ENCODE measurements around the gene PRKCE. TPM values are rescaled to one million over a fixed set of nuclear protein-coding genes. Genes with fewer than 3 reads are reported as not detected.

The PRKCE gene
- total RNA-seq, 2 donors from 2014 or later: 5.8 to 18.1 TPM

- no peak for ATAC-seq (ENCODE audit: insufficient number of reproducible peaks, low FRiP score, low read depth)
- DNase-seq (ENCODE audit: low spot score): no peak
- peak overlapping the region; percentile 28 to 30 for H3K27ac ChIP-seq
Observed at GRCh38 chr2:46171411-46171953, 520.0 kb downstream of the PRKCE start.

GRCh38 chr2:46171996-46172546 lies 520.6 kb downstream of the PRKCE start:
- no peaks in the 10 kb centered on the region for H3K9me3 ChIP-seq
- H3K36me3 ChIP-seq: no peaks in the 10 kb centered on the region
- peak overlapping the region in 1 of 2 donors; percentile 30 for H3K27ac ChIP-seq
- ATAC-seq (ENCODE audit: insufficient number of reproducible peaks, low FRiP score, low read depth): no peak
- no peak for DNase-seq (ENCODE audit: low spot score)
- peaks cover 11 to 36% of the 10 kb centered on the region in 2 donors for H3K4me1 ChIP-seq (ENCODE audit: control insufficient read depth in 1 of 2, low read depth in 2 of 2)
- TF ChIP-seq CTCF (IDR thresholded peaks at IDR 0.05): no peak
- H3K27me3 ChIP-seq (replicated peaks; ENCODE audit: insufficient read depth): no peaks in the 10 kb centered on the region
- H3K4me3 ChIP-seq: no peak overlapping the region

More at GRCh38 chr2:46171411-46171953, 520.0 kb downstream of the PRKCE start:
- Histone ChIP-seq H3K27me3 (replicated peaks; ENCODE audit: insufficient read depth) (no peaks in the 10 kb centered on the region), H3K9me3 (no peaks in the 10 kb centered on the region), H3K4me3 (no peak overlapping the region), H3K4me1 (ENCODE audit: control insufficient read depth in 1 of 2, low read depth in 2 of 2) (peaks cover 11 to 36% of the 10 kb centered on the region in 2 donors), H3K36me3 (no peaks in the 10 kb centered on the region)
- TF ChIP-seq CTCF (IDR thresholded peaks at IDR 0.05): no peak

GRCh38 chr2:46173030-46173429 lies 521.6 kb downstream of the PRKCE start:
- no peak overlapping the region for H3K27ac ChIP-seq
- H3K9me3 ChIP-seq: no peaks in the 10 kb centered on the region
- no peak for DNase-seq (ENCODE audit: low spot score)
- H3K27me3 ChIP-seq (replicated peaks; ENCODE audit: insufficient read depth): no peaks in the 10 kb centered on the region
- peaks cover 11 to 36% of the 10 kb centered on the region in 2 donors for H3K4me1 ChIP-seq (ENCODE audit: control insufficient read depth in 1 of 2, low read depth in 2 of 2)
- TF ChIP-seq CTCF (IDR thresholded peaks at IDR 0.05): no peak
- no peak for ATAC-seq (ENCODE audit: insufficient number of reproducible peaks, low FRiP score, low read depth)
- H3K4me3 ChIP-seq: no peak overlapping the region
- H3K36me3 ChIP-seq: no peaks in the 10 kb centered on the region

- ATAC-seq (ENCODE audit: insufficient number of reproducible peaks, low FRiP score, low read depth) (no peak), DNase-seq (ENCODE audit: low spot score) (no peak)
- no peaks in the 10 kb centered on the region for H3K9me3 ChIP-seq
- H3K27ac ChIP-seq: no peak overlapping the region
- no peak for TF ChIP-seq CTCF (IDR thresholded peaks at IDR 0.05)
- peaks cover 12 to 38% of the 10 kb centered on the region in 2 donors for H3K4me1 ChIP-seq (ENCODE audit: control insufficient read depth in 1 of 2, low read depth in 2 of 2)
- no peaks in the 10 kb centered on the region for H3K27me3 ChIP-seq (replicated peaks; ENCODE audit: insufficient read depth)
- H3K4me3 ChIP-seq: no peak overlapping the region
- H3K36me3 ChIP-seq: no peaks in the 10 kb centered on the region
Observed at GRCh38 chr2:46173636-46174250, 522.3 kb downstream of the PRKCE start.

- Histone ChIP-seq H3K27ac (no peak overlapping the region), H3K4me3 (no peak overlapping the region), H3K27me3 (replicated peaks; ENCODE audit: insufficient read depth) (no peaks in the 10 kb centered on the region), H3K4me1 (ENCODE audit: control insufficient read depth in 1 of 2, low read depth in 2 of 2) (peaks cover 20 to 40% of the 10 kb centered on the region in 2 donors), H3K9me3 (no peaks in the 10 kb centered on the region), H3K36me3 (no peaks in the 10 kb centered on the region)
- no peak for TF ChIP-seq CTCF (IDR thresholded peaks at IDR 0.05)
- no peak for DNase-seq (ENCODE audit: low spot score)
- no peak for ATAC-seq (ENCODE audit: insufficient number of reproducible peaks, low FRiP score, low read depth)
Observed at GRCh38 chr2:46174345-46175170, 523.1 kb downstream of the PRKCE start.
